Liver (tissue), 9 donors: ENCODE results near the gene TRPM8. TPM values are rescaled to one million over a fixed set of nuclear protein-coding genes. Genes with fewer than 3 reads are reported as not detected.

Experiments used
- DNase-seq: peaks from one replicate; pipeline ENCODE4 v3.0.0-alpha.2; 2017; ENCODE audit warnings: low spot score
- H3K27ac ChIP-seq, 2 donors: one replicate each; pipeline ENCODE4 v1.7.0; 2013; ENCODE audit warnings: inconsistent platforms in 2 of 2, low read length in 2 of 2, control low read depth in 1 of 2, low read depth in 1 of 2, mild to moderate bottlenecking in 1 of 2
- H3K27me3 ChIP-seq, 4 donors: one replicate each; pipeline versions ENCODE4 v1.6.1 to v1.7.0; 2013; ENCODE audit warnings: low read length in 3 of 4, inconsistent platforms in 1 of 4, mild to moderate bottlenecking in 1 of 4, moderate library complexity in 1 of 4; ENCODE audit not compliant: control insufficient read depth in 4 of 4, insufficient read depth in 4 of 4
- H3K36me3 ChIP-seq, 4 donors: one replicate each; pipeline versions ENCODE4 v1.6.1 to v1.7.0; 2013; ENCODE audit warnings: low read length in 3 of 4, mild to moderate bottlenecking in 3 of 4, low read depth in 1 of 4, moderate library complexity in 1 of 4; ENCODE audit not compliant: control insufficient read depth in 4 of 4, insufficient read depth in 3 of 4
- H3K4me1 ChIP-seq, 4 donors: one replicate each; pipeline versions ENCODE4 v1.6.1 to v1.7.0; 2013; ENCODE audit warnings: low read length in 3 of 4, mild to moderate bottlenecking in 3 of 4, moderate library complexity in 1 of 4; ENCODE audit not compliant: control insufficient read depth in 4 of 4, insufficient read depth in 4 of 4
- H3K4me3 ChIP-seq, 3 donors: one replicate each; pipeline versions ENCODE4 v1.6.1 to v1.7.0; 2013; ENCODE audit warnings: low read length in 3 of 3, control low read depth in 1 of 3, low read depth in 1 of 3, mild to moderate bottlenecking in 1 of 3
- H3K9ac ChIP-seq, 2 donors: one replicate each; pipeline ENCODE4 v1.7.0; 2013; ENCODE audit warnings: low read length in 2 of 2, mild to moderate bottlenecking in 2 of 2, moderate library complexity in 2 of 2, control low read depth in 1 of 2, low read depth in 1 of 2
- H3K9me3 ChIP-seq, 4 donors: one replicate each; pipeline versions ENCODE4 v1.6.1 to v1.7.0; 2013; ENCODE audit warnings: low read length in 3 of 4; ENCODE audit not compliant: control insufficient read depth in 4 of 4
- ATF3 ChIP-seq: IDR thresholded peaks from 2 replicates; pipeline ENCODE4 v1.6.1; 2016; ENCODE audit warnings: antibody characterized with exemption
- CTCF ChIP-seq: fragments of 150-350 bp; IDR thresholded peaks from 2 replicates; pipeline ENCODE4 v1.5.1; 2017; ENCODE audit warnings: improper control_type of control experiment, low read depth, low read length; ENCODE audit not compliant: missing input control
- EGR1 ChIP-seq, 2 donors: IDR thresholded peaks; 2 replicates each; pipeline ENCODE4 v1.6.1; 2016 to 2018; ENCODE audit warnings: antibody characterized with exemption in 2 of 2, low read depth in 2 of 2
- FOXA1 ChIP-seq: IDR thresholded peaks from 2 replicates; pipeline ENCODE4 v1.6.1; 2016; ENCODE audit warnings: antibody characterized with exemption
- FOXA2 ChIP-seq: IDR thresholded peaks from 2 replicates; pipeline ENCODE4 v1.6.1; 2016; ENCODE audit warnings: antibody characterized with exemption
- GABPA ChIP-seq, 2 donors: IDR thresholded peaks in 1 of 2; conservative IDR thresholded peaks in 1 of 2; 2 replicates each; pipeline ENCODE4 v1.6.1; 2016; ENCODE audit warnings: antibody characterized with exemption in 2 of 2, mild to moderate bottlenecking in 1 of 2, moderate library complexity in 1 of 2
- HNF4A ChIP-seq, 2 donors: conservative IDR thresholded peaks; 2 replicates each; pipeline ENCODE4 v1.6.1; 2016; ENCODE audit warnings: antibody characterized with exemption in 2 of 2, mild to moderate bottlenecking in 2 of 2
- HNF4G ChIP-seq: IDR thresholded peaks from 2 replicates; pipeline ENCODE4 v1.6.1; 2016; ENCODE audit warnings: antibody characterized with exemption
- JUND ChIP-seq, 2 donors: IDR thresholded peaks; 2 replicates each; pipeline ENCODE4 v1.6.1; 2016; ENCODE audit warnings: antibody characterized with exemption in 2 of 2
- MAX ChIP-seq: IDR thresholded peaks from 2 replicates; pipeline ENCODE4 v1.6.1; 2016; ENCODE audit warnings: antibody characterized with exemption
- NR2F2 ChIP-seq: IDR thresholded peaks from 2 replicates; pipeline ENCODE4 v1.6.1; 2016; ENCODE audit warnings: antibody characterized with exemption
- RAD21 ChIP-seq, 2 donors: IDR thresholded peaks; 2 replicates each; pipeline ENCODE4 v1.6.1; 2016; ENCODE audit warnings: antibody characterized with exemption in 2 of 2, mild to moderate bottlenecking in 2 of 2
- RXRA ChIP-seq, 2 donors: IDR thresholded peaks; 2 replicates each; pipeline ENCODE4 v1.6.1; 2017 to 2018; ENCODE audit warnings: antibody characterized with exemption in 2 of 2, mild to moderate bottlenecking in 1 of 2
- SP1 ChIP-seq: IDR thresholded peaks from 2 replicates; pipeline ENCODE4 v1.6.1; 2018; ENCODE audit warnings: antibody characterized with exemption, mild to moderate bottlenecking
- TAF1 ChIP-seq: conservative IDR thresholded peaks from 2 replicates; pipeline ENCODE4 v1.6.1; 2016; ENCODE audit warnings: antibody characterized with exemption, mild to moderate bottlenecking
- YY1 ChIP-seq: IDR thresholded peaks from 2 replicates; pipeline ENCODE4 v1.6.1; 2016; ENCODE audit warnings: antibody characterized with exemption, mild to moderate bottlenecking
- WGBS: extraction: QIAGEN DNeasy Blood & Tissue Kit; methylation state at CpG from one replicate; pipeline ENCODE4 v1.1.7; 2013; 5-methylcytosine and 5-hydroxymethylcytosine counted together
- polyA plus RNA-seq, 2 donors: library from polyadenylated mRNA; stranded (reverse) in 1 of 2; unstranded in 1 of 2; fragments of 200-250 nt in 1 of 2; fragments of >200 nt in 1 of 2; fragmentation: Nextera tagmentation in 1 of 2; extraction: Ambion mirVana in 1 of 2; gene quantifications; one replicate each; pipeline versions ENCODE4 v1.2.1 to v1.2.3, GENCODE V29; 2013 to 2015
- total RNA-seq, 2 donors: library from RNA; depleted of rRNA; stranded (reverse); fragments of >200 nt; gene quantifications; one replicate each; pipeline ENCODE4 v1.2.3, GENCODE V29; 2014
- TF ChIP-seq, protein P1 (sequence below): IDR thresholded peaks from 2 replicates; pipeline ENCODE4 v1.6.1; 2016; ENCODE audit warnings: antibody characterized with exemption, mild to moderate bottlenecking
- TF ChIP-seq, protein P2 (sequence below): IDR thresholded peaks from 2 replicates; pipeline ENCODE4 v1.6.1; 2016; ENCODE audit warnings: antibody characterized with exemption
- donor health status: healthy.
- donor health status: healthy.
- donor health status: healthy.
- donor health status: healthy.
- donor health status: healthy.

The TRPM8 gene
- total and polyA plus RNA-seq, 4 donors: 1.1 to 79.2 (median 33.2) TPM

- no peaks in the 10 kb centered on the region for H3K9me3 ChIP-seq
- no peak overlapping the region for H3K4me3 ChIP-seq
- peaks cover 2 to 8% (median 4%) of the 10 kb centered on the region in 4 donors for H3K4me1 ChIP-seq
- no peaks in the 10 kb centered on the region for H3K27me3 ChIP-seq
- WGBS: 97% methylated on average over 9 of the region's 9 CpGs
- no peak overlapping the region for H3K9ac ChIP-seq
- no peak for DNase-seq
- H3K36me3 ChIP-seq: no peaks in the 10 kb centered on the region
- H3K27ac ChIP-seq: no peak overlapping the region
- TF ChIP-seq EGR1 (IDR thresholded peaks at IDR 0.05; ENCODE audit: low read depth in 2 of 2) (no peak), HNF4G (no peak), CTCF (no peak), MAX (no peak), GABPA (IDR thresholded peaks at IDR 0.05 in 1 of 2, conservative IDR thresholded peaks at IDR 0.05 in 1 of 2) (no peak), YY1 (no peak), FOXA2 (no peak), RXRA (IDR thresholded peaks at IDR 0.05) (no peak), FOXA1 (no peak), ATF3 (no peak), NR2F2 (no peak), SP1 (no peak), JUND (IDR thresholded peaks at IDR 0.05) (no peak), RAD21 (IDR thresholded peaks at IDR 0.05) (no peak), TAF1 (no peak), HNF4A (conservative IDR thresholded peaks at IDR 0.05) (no peak)
- TF ChIP-seq, protein P1, sequence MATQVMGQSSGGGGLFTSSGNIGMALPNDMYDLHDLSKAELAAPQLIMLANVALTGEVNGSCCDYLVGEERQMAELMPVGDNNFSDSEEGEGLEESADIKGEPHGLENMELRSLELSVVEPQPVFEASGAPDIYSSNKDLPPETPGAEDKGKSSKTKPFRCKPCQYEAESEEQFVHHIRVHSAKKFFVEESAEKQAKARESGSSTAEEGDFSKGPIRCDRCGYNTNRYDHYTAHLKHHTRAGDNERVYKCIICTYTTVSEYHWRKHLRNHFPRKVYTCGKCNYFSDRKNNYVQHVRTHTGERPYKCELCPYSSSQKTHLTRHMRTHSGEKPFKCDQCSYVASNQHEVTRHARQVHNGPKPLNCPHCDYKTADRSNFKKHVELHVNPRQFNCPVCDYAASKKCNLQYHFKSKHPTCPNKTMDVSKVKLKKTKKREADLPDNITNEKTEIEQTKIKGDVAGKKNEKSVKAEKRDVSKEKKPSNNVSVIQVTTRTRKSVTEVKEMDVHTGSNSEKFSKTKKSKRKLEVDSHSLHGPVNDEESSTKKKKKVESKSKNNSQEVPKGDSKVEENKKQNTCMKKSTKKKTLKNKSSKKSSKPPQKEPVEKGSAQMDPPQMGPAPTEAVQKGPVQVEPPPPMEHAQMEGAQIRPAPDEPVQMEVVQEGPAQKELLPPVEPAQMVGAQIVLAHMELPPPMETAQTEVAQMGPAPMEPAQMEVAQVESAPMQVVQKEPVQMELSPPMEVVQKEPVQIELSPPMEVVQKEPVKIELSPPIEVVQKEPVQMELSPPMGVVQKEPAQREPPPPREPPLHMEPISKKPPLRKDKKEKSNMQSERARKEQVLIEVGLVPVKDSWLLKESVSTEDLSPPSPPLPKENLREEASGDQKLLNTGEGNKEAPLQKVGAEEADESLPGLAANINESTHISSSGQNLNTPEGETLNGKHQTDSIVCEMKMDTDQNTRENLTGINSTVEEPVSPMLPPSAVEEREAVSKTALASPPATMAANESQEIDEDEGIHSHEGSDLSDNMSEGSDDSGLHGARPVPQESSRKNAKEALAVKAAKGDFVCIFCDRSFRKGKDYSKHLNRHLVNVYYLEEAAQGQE: no peak
- TF ChIP-seq, protein P2, sequence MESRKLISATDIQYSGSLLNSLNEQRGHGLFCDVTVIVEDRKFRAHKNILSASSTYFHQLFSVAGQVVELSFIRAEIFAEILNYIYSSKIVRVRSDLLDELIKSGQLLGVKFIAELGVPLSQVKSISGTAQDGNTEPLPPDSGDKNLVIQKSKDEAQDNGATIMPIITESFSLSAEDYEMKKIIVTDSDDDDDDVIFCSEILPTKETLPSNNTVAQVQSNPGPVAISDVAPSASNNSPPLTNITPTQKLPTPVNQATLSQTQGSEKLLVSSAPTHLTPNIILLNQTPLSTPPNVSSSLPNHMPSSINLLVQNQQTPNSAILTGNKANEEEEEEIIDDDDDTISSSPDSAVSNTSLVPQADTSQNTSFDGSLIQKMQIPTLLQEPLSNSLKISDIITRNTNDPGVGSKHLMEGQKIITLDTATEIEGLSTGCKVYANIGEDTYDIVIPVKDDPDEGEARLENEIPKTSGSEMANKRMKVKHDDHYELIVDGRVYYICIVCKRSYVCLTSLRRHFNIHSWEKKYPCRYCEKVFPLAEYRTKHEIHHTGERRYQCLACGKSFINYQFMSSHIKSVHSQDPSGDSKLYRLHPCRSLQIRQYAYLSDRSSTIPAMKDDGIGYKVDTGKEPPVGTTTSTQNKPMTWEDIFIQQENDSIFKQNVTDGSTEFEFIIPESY: no peak
These were observed 47.4 kb downstream of the TRPM8 start for GRCh38 chr2:233964581-233964980.
